Liver (tissue), 9 donors: ENCODE data around the gene OR56B4. TPM values are rescaled to one million over a fixed set of nuclear protein-coding genes. Genes with fewer than 3 reads are reported as not detected.

Experiments
- DNase-seq: peaks from one replicate; pipeline ENCODE4 v3.0.0-alpha.2; 2017; ENCODE audit warnings: low spot score
- H3K27ac ChIP-seq, 2 donors: one replicate each; pipeline ENCODE4 v1.7.0; 2013; ENCODE audit warnings: inconsistent platforms in 2 of 2, low read length in 2 of 2, control low read depth in 1 of 2, low read depth in 1 of 2, mild to moderate bottlenecking in 1 of 2
- H3K27me3 ChIP-seq, 4 donors: one replicate each; pipeline versions ENCODE4 v1.6.1 to v1.7.0; 2013; ENCODE audit warnings: low read length in 3 of 4, inconsistent platforms in 1 of 4, mild to moderate bottlenecking in 1 of 4, moderate library complexity in 1 of 4; ENCODE audit not compliant: control insufficient read depth in 4 of 4, insufficient read depth in 4 of 4
- H3K36me3 ChIP-seq, 4 donors: one replicate each; pipeline versions ENCODE4 v1.6.1 to v1.7.0; 2013; ENCODE audit warnings: low read length in 3 of 4, mild to moderate bottlenecking in 3 of 4, low read depth in 1 of 4, moderate library complexity in 1 of 4; ENCODE audit not compliant: control insufficient read depth in 4 of 4, insufficient read depth in 3 of 4
- H3K4me1 ChIP-seq, 4 donors: one replicate each; pipeline versions ENCODE4 v1.6.1 to v1.7.0; 2013; ENCODE audit warnings: low read length in 3 of 4, mild to moderate bottlenecking in 3 of 4, moderate library complexity in 1 of 4; ENCODE audit not compliant: control insufficient read depth in 4 of 4, insufficient read depth in 4 of 4
- H3K4me3 ChIP-seq, 3 donors: one replicate each; pipeline versions ENCODE4 v1.6.1 to v1.7.0; 2013; ENCODE audit warnings: low read length in 3 of 3, control low read depth in 1 of 3, low read depth in 1 of 3, mild to moderate bottlenecking in 1 of 3
- H3K9ac ChIP-seq, 2 donors: one replicate each; pipeline ENCODE4 v1.7.0; 2013; ENCODE audit warnings: low read length in 2 of 2, mild to moderate bottlenecking in 2 of 2, moderate library complexity in 2 of 2, control low read depth in 1 of 2, low read depth in 1 of 2
- H3K9me3 ChIP-seq, 4 donors: one replicate each; pipeline versions ENCODE4 v1.6.1 to v1.7.0; 2013; ENCODE audit warnings: low read length in 3 of 4; ENCODE audit not compliant: control insufficient read depth in 4 of 4
- ATF3 ChIP-seq: IDR thresholded peaks from 2 replicates; pipeline ENCODE4 v1.6.1; 2016; ENCODE audit warnings: antibody characterized with exemption
- EGR1 ChIP-seq, 2 donors: IDR thresholded peaks; 2 replicates each; pipeline ENCODE4 v1.6.1; 2016 to 2018; ENCODE audit warnings: antibody characterized with exemption in 2 of 2, low read depth in 2 of 2
- FOXA1 ChIP-seq: IDR thresholded peaks from 2 replicates; pipeline ENCODE4 v1.6.1; 2016; ENCODE audit warnings: antibody characterized with exemption
- FOXA2 ChIP-seq: IDR thresholded peaks from 2 replicates; pipeline ENCODE4 v1.6.1; 2016; ENCODE audit warnings: antibody characterized with exemption
- HNF4G ChIP-seq: IDR thresholded peaks from 2 replicates; pipeline ENCODE4 v1.6.1; 2016; ENCODE audit warnings: antibody characterized with exemption
- JUND ChIP-seq, 2 donors: IDR thresholded peaks; 2 replicates each; pipeline ENCODE4 v1.6.1; 2016; ENCODE audit warnings: antibody characterized with exemption in 2 of 2
- MAX ChIP-seq: IDR thresholded peaks from 2 replicates; pipeline ENCODE4 v1.6.1; 2016; ENCODE audit warnings: antibody characterized with exemption
- RAD21 ChIP-seq, 2 donors: IDR thresholded peaks; 2 replicates each; pipeline ENCODE4 v1.6.1; 2016; ENCODE audit warnings: antibody characterized with exemption in 2 of 2, mild to moderate bottlenecking in 2 of 2
- REST ChIP-seq: IDR thresholded peaks from 2 replicates; pipeline ENCODE4 v1.6.1; 2016; ENCODE audit warnings: antibody characterized with exemption, mild to moderate bottlenecking
- RXRA ChIP-seq, 2 donors: IDR thresholded peaks; 2 replicates each; pipeline ENCODE4 v1.6.1; 2017 to 2018; ENCODE audit warnings: antibody characterized with exemption in 2 of 2, mild to moderate bottlenecking in 1 of 2
- SP1 ChIP-seq: IDR thresholded peaks from 2 replicates; pipeline ENCODE4 v1.6.1; 2018; ENCODE audit warnings: antibody characterized with exemption, mild to moderate bottlenecking
- TAF1 ChIP-seq: conservative IDR thresholded peaks from 2 replicates; pipeline ENCODE4 v1.6.1; 2016; ENCODE audit warnings: antibody characterized with exemption, mild to moderate bottlenecking
- YY1 ChIP-seq: IDR thresholded peaks from 2 replicates; pipeline ENCODE4 v1.6.1; 2016; ENCODE audit warnings: antibody characterized with exemption, mild to moderate bottlenecking
- ZBTB33 ChIP-seq: IDR thresholded peaks from 2 replicates; pipeline ENCODE4 v1.6.1; 2016; ENCODE audit warnings: antibody characterized with exemption
- WGBS: extraction: QIAGEN DNeasy Blood & Tissue Kit; methylation state at CpG from one replicate; pipeline ENCODE4 v1.1.7; 2013; 5-methylcytosine and 5-hydroxymethylcytosine counted together
- polyA plus RNA-seq, 2 donors: library from polyadenylated mRNA; stranded (reverse) in 1 of 2; unstranded in 1 of 2; fragments of 200-250 nt in 1 of 2; fragments of >200 nt in 1 of 2; fragmentation: Nextera tagmentation in 1 of 2; extraction: Ambion mirVana in 1 of 2; gene quantifications; one replicate each; pipeline versions ENCODE4 v1.2.1 to v1.2.3, GENCODE V29; 2013 to 2015
- total RNA-seq, 2 donors: library from RNA; depleted of rRNA; stranded (reverse); fragments of >200 nt; gene quantifications; one replicate each; pipeline ENCODE4 v1.2.3, GENCODE V29; 2014
- donor health status: healthy.
- donor health status: healthy.
- donor health status: healthy.
- donor health status: healthy.
- donor health status: healthy.

OR56B4 gene
- total and polyA plus RNA-seq, 4 donors = not detected

- no peak for TF ChIP-seq ZBTB33
These were observed 29.8 kb upstream of the OR56B4 start (continued) for GRCh38 chr11:6077723-6078122.

GRCh38 chr11:6079463-6079862 lies 28.0 kb upstream of the OR56B4 start:
- H3K36me3 ChIP-seq = no peaks in the 10 kb centered on the region
- peaks cover 0 to 2% (median 0%) of the 10 kb centered on the region in 4 donors for H3K9me3 ChIP-seq
- no peak for DNase-seq
- no peak overlapping the region for H3K9ac ChIP-seq
- 65% methylated on average over 4 of the region's 4 CpGs for WGBS
- H3K4me1 ChIP-seq = no peaks in the 10 kb centered on the region
- no peak for TF ChIP-seq REST
- no peak for TF ChIP-seq JUND (IDR thresholded peaks at IDR 0.05)
- no peak for TF ChIP-seq HNF4G
- no peak for TF ChIP-seq YY1
- TF ChIP-seq EGR1 (IDR thresholded peaks at IDR 0.05; ENCODE audit: low read depth in 2 of 2) = no peak
- no peak for TF ChIP-seq RAD21 (IDR thresholded peaks at IDR 0.05)
- no peak overlapping the region for H3K27ac ChIP-seq
- no peak overlapping the region for H3K4me3 ChIP-seq
- no peaks in the 10 kb centered on the region for H3K27me3 ChIP-seq

GRCh38 chr11:6083129-6083528 lies 24.4 kb upstream of the OR56B4 start:
- Histone ChIP-seq H3K27ac (no peak overlapping the region), H3K27me3 (no peaks in the 10 kb centered on the region), H3K9ac (no peak overlapping the region), H3K4me1 (no peaks in the 10 kb centered on the region), H3K36me3 (no peaks in the 10 kb centered on the region), H3K9me3 (no peaks in the 10 kb centered on the region), H3K4me3 (no peak overlapping the region)
- no peak for TF ChIP-seq TAF1
- 80% methylated on average over 2 of the region's 2 CpGs for WGBS
- DNase-seq = no peak

- H3K9me3 ChIP-seq = no peaks in the 10 kb centered on the region
- H3K36me3 ChIP-seq = no peaks in the 10 kb centered on the region
- H3K27me3 ChIP-seq = no peaks in the 10 kb centered on the region
- H3K4me1 ChIP-seq = no peaks in the 10 kb centered on the region
- no peak overlapping the region for H3K9ac ChIP-seq
- no peak overlapping the region for H3K27ac ChIP-seq
- WGBS = 80% methylated on average over 3 of the region's 3 CpGs
- no peak for DNase-seq
- H3K4me3 ChIP-seq = no peak overlapping the region
- TF ChIP-seq SP1 = no peak
- TF ChIP-seq RXRA (IDR thresholded peaks at IDR 0.05) = no peak
- TF ChIP-seq REST = no peak
- no peak for TF ChIP-seq ZBTB33
- no peak for TF ChIP-seq HNF4G
- no peak for TF ChIP-seq YY1
- TF ChIP-seq ATF3 = no peak
- TF ChIP-seq MAX = no peak
- TF ChIP-seq JUND (IDR thresholded peaks at IDR 0.05) = no peak
- TF ChIP-seq FOXA2 = no peak
- no peak for TF ChIP-seq EGR1 (IDR thresholded peaks at IDR 0.05; ENCODE audit: low read depth in 2 of 2)
- no peak for TF ChIP-seq FOXA1
- no peak for TF ChIP-seq TAF1
- TF ChIP-seq RAD21 (IDR thresholded peaks at IDR 0.05) = no peak
These were observed 22.9 kb upstream of the OR56B4 start for GRCh38 chr11:6084587-6084986.
